HG03135 (cell line): ENCODE data around the gene MRS2.

Experiments
- ATAC-seq: cut with Tn5 transposase; IDR thresholded peaks from one replicate; pipeline ENCODE4 v1.9.1; 2021; ENCODE audit warnings: mild to moderate bottlenecking, moderate library complexity; ENCODE audit not compliant: unreplicated experiment

MRS2 gene

GRCh38 chr6:24469811-24470210, 67.1 kb downstream of the MRS2 start:
- ATAC-seq = no peak

DNA sequence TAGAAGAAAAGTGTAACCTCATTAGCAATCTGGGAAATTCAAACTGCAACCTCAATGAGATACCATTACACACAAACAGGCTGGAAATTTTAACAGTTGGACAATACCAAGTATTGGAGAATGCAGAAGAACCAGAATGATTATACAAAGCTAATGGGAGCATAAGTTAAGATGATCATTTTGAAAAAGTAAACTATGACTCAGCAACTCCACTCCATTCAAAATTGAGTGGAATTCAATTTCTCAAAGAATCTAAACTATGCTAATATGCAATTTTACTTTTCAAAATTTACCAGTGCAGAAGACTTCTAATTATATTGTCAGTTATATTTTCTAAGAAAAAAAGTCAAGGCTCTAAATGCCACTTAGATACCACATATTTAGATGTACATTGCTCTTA, 69.4 kb downstream of the MRS2 start:
- no peak for ATAC-seq
